ENCODE measurements around the gene PPP2R3B. TPM values are rescaled to one million over a fixed set of nuclear protein-coding genes. Genes with fewer than 3 reads are reported as not detected.

Gene PPP2R3B
- total and polyA plus RNA-seq, 2 of the 13 experiments (the other 11 are each of a cell fraction or from before 2014, with no cell fraction given) = 17.0 to 21.4 TPM

DNA sequence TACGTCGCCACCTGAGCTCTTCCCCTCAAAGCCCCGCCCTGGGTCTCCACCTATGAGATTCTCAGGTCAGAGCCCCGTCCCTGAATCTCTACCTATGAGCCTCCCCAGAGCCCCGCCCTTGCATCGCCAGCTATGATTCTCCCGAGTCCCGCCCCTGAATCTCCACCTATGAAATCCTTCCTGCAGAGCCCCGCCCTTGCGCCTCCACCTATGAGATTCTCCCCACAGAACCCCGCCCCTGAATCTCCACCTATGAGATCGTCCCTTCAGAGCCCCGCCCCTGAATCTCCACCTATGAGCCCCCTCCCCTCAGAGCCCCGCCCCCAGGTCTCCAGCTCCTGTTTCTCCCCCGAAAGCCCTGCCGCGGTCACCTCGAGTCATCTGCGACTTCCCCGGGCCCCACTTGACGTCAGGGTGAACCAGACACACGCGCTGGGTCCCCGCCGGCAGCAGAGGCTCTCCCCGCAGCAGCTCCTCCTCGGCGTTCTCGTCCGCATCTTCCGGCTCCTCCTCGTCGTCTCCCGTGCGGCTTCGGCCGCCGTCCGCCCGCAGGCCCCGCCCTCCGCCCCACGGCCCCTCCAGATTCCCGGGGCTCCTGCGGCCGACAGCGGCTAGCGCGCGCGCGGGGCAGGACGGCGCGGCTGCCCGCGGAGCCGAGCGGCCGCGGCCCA is 68.5 kb downstream of the PPP2R3B start:
- 3% methylated on average over 23 of the region's 61 CpGs for WGBS (ENCODE audit: low lambda C conversion rate)
- ATAC-seq (peak; percentile 73), FAIRE-seq (no peak), DNase-seq (ENCODE audit: low spot score) (peak; percentile 98)
- Histone ChIP-seq H3K27me3 (ENCODE audit: control insufficient read depth in 1 of 2, insufficient read depth in 2 of 2, low read length in 2 of 2) (no peaks in the 10 kb centered on the region), H3K4me1 (ENCODE audit: insufficient read depth, low read length) (peaks cover 20% of the 10 kb centered on the region), H3K9ac (ENCODE audit: insufficient read depth, low read depth, low read length) (peak overlapping the region; percentile 85), H3K79me2 (ENCODE audit: insufficient read depth, low read length) (peaks cover 9% of the 10 kb centered on the region), H4K20me1 (ENCODE audit: insufficient read depth, low read length) (peaks cover 6% of the 10 kb centered on the region; the same call in 1 of the 2 replicates), H3K36me3 (replicated peaks in 1 of 2; ENCODE audit: control insufficient read depth in 1 of 2, insufficient read depth in 2 of 2, low read length in 2 of 2) (peaks cover 5 to 29% of the 10 kb centered on the region in 2 experiments; a peak in 4 of 5 replicates), H3K4me2 (ENCODE audit: low read depth, low read length) (peak overlapping the region; percentile 75), H3K4me3 (replicated peaks in 1 of 3; ENCODE audit: insufficient read depth in 1 of 3, low read depth in 2 of 3, low read length in 3 of 3) (peak overlapping the region; percentile 71 to 81 (median 80)), H3K27ac (ENCODE audit: extremely low read length, insufficient read depth, low read length) (peak overlapping the region; percentile 91), H2AFZ (ENCODE audit: low read length) (no peak overlapping the region), H3K9me3 (ENCODE audit: low read length) (no peaks in the 10 kb centered on the region)
- no TSS peak for BruUV-seq (replicated peaks)
- ChIA-PET CTCF (ENCODE audit: low intra/inter-chr PET ratio, low total read pairs) (no interaction called here), POLR2A (no interaction called here)
- in situ Hi-C loops (cut with HindIII; ENCODE audit: extremely low pct_ligation_motif_present, low pct_unique_long_range_greater_than_20kb) = loop anchor here (5.0 kb wide), 1 partner anchor 41 kb away; no protein-coding TSS in a partner anchor
- intact Hi-C loops (cut with micrococcal nuclease; ENCODE audit: unreplicated experiment) = loop anchor here (5.0 kb wide), 1 partner anchor 41 kb away; no protein-coding TSS in a partner anchor
- TF ChIP-seq NR2F6 (IDR thresholded peaks at IDR 0.05) (no peak), NR2F6 (CRISPR knock-in tag; IDR thresholded peaks at IDR 0.05) (no peak), ZNF441 (CRISPR knock-in tag; IDR thresholded peaks at IDR 0.05; ENCODE audit: borderline replicate concordance) (peak; percentile 51; the same call in 1 of the 2 replicates), TEAD2 (CRISPR knock-in tag; IDR thresholded peaks at IDR 0.05) (no peak), MXD4 (CRISPR knock-in tag; IDR thresholded peaks at IDR 0.05) (no peak), ZMYM3 (CRISPR knock-in tag; IDR thresholded peaks at IDR 0.05) (no peak), EZH2 (conservative IDR thresholded peaks at IDR 0.05; ENCODE audit: low read depth, low read length) (no peak), ZNF143 (CRISPR knock-in tag; IDR thresholded peaks at IDR 0.05) (no peak), KAT8 (CRISPR knock-in tag; IDR thresholded peaks at IDR 0.05) (0 out of 2 replicates have a peak, but pooled peaks have one; percentile 8), ZNF850 (CRISPR knock-in tag; conservative IDR thresholded peaks at IDR 0.05) (no peak), ETV6 (CRISPR knock-in tag; conservative IDR thresholded peaks at IDR 0.05) (no peak), ZNF572 (CRISPR knock-in tag; IDR thresholded peaks at IDR 0.05) (no peak), NR3C1 (CRISPR knock-in tag; IDR thresholded peaks at IDR 0.05) (no peak), ZNF746 (CRISPR knock-in tag; IDR thresholded peaks at IDR 0.05) (no peak)
- TF ChIP-seq, protein P1, sequence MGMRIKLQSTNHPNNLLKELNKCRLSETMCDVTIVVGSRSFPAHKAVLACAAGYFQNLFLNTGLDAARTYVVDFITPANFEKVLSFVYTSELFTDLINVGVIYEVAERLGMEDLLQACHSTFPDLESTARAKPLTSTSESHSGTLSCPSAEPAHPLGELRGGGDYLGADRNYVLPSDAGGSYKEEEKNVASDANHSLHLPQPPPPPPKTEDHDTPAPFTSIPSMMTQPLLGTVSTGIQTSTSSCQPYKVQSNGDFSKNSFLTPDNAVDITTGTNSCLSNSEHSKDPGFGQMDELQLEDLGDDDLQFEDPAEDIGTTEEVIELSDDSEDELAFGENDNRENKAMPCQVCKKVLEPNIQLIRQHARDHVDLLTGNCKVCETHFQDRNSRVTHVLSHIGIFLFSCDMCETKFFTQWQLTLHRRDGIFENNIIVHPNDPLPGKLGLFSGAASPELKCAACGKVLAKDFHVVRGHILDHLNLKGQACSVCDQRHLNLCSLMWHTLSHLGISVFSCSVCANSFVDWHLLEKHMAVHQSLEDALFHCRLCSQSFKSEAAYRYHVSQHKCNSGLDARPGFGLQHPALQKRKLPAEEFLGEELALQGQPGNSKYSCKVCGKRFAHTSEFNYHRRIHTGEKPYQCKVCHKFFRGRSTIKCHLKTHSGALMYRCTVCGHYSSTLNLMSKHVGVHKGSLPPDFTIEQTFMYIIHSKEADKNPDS (CRISPR knock-in tag; IDR thresholded peaks at IDR 0.05) = no peak
- TF ChIP-seq, protein P2, sequence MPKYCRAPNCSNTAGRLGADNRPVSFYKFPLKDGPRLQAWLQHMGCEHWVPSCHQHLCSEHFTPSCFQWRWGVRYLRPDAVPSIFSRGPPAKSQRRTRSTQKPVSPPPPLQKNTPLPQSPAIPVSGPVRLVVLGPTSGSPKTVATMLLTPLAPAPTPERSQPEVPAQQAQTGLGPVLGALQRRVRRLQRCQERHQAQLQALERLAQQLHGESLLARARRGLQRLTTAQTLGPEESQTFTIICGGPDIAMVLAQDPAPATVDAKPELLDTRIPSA (CRISPR knock-in tag; IDR thresholded peaks at IDR 0.05; ENCODE audit: borderline replicate concordance) = no peak
- TF ChIP-seq, protein P3, sequence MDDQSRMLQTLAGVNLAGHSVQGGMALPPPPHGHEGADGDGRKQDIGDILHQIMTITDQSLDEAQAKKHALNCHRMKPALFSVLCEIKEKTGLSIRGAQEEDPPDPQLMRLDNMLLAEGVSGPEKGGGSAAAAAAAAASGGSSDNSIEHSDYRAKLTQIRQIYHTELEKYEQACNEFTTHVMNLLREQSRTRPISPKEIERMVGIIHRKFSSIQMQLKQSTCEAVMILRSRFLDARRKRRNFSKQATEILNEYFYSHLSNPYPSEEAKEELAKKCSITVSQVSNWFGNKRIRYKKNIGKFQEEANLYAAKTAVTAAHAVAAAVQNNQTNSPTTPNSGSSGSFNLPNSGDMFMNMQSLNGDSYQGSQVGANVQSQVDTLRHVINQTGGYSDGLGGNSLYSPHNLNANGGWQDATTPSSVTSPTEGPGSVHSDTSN (CRISPR knock-in tag; IDR thresholded peaks at IDR 0.05; ENCODE audit: borderline replicate concordance) = no peak
- TF ChIP-seq, protein P4, sequence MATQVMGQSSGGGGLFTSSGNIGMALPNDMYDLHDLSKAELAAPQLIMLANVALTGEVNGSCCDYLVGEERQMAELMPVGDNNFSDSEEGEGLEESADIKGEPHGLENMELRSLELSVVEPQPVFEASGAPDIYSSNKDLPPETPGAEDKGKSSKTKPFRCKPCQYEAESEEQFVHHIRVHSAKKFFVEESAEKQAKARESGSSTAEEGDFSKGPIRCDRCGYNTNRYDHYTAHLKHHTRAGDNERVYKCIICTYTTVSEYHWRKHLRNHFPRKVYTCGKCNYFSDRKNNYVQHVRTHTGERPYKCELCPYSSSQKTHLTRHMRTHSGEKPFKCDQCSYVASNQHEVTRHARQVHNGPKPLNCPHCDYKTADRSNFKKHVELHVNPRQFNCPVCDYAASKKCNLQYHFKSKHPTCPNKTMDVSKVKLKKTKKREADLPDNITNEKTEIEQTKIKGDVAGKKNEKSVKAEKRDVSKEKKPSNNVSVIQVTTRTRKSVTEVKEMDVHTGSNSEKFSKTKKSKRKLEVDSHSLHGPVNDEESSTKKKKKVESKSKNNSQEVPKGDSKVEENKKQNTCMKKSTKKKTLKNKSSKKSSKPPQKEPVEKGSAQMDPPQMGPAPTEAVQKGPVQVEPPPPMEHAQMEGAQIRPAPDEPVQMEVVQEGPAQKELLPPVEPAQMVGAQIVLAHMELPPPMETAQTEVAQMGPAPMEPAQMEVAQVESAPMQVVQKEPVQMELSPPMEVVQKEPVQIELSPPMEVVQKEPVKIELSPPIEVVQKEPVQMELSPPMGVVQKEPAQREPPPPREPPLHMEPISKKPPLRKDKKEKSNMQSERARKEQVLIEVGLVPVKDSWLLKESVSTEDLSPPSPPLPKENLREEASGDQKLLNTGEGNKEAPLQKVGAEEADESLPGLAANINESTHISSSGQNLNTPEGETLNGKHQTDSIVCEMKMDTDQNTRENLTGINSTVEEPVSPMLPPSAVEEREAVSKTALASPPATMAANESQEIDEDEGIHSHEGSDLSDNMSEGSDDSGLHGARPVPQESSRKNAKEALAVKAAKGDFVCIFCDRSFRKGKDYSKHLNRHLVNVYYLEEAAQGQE (IDR thresholded peaks at IDR 0.05; ENCODE audit: borderline replicate concordance in 1 of 2, low read depth in 1 of 2, low read length in 2 of 2) = no peak

Data from HepG2 (cell line).